GM18508 (cell line): Measurements from ENCODE around the gene PTK6.

Source experiments
- ATAC-seq: cut with Tn5 transposase; IDR thresholded peaks from one replicate; pipeline ENCODE4 v1.9.1; 2021; ENCODE audit warnings: moderate number of reproducible peaks; ENCODE audit not compliant: insufficient read depth, unreplicated experiment

PTK6 gene

DNA sequence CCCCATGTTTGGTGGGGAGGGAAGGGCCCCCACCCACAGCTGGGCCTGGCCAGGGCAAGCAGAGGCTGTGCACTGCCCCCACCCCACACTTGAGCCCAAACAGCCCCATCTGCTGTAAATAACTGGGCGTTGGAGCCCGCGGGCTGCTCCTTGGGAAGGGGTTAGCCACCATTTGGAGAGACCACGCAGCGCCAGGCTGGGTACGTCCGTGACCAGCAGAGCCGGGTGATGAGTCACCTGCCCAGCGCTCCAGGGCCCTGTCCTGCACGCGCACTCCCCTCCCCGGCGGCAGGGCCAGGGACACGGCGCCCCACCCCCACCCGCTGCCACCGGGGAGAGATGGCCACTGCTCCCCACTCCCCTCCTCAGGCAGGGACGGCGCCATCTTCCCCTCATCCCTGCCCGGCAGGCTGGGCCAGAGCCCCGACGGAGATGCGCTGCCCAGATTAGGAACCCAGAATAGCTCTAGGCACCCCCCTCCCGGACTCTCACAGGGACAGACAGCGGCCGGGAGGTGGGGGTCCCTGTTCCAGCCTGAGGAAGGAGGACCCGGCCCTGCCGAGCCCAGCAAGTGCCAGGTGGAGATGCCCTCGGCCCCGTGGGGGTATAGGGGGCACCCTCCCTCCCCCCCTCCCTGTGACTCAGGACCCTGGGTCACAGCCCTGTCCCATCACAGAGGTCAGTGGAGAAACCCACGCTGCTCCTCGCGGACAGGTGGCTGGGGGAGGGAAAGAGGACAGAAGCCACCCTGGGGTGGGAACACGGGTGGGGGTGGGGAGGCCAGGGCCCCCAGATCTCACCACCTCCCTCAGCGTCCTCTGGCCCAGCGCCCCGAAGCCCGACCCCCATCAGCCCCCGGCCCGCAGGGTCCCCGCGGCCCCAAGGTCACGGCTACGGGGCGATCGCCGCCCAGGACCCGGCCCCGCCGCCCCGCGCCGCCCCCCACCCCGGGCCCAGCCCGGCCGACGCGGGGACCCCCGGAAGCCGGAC is 38.9 kb downstream of the PTK6 start:
- no peak for ATAC-seq

DNA sequence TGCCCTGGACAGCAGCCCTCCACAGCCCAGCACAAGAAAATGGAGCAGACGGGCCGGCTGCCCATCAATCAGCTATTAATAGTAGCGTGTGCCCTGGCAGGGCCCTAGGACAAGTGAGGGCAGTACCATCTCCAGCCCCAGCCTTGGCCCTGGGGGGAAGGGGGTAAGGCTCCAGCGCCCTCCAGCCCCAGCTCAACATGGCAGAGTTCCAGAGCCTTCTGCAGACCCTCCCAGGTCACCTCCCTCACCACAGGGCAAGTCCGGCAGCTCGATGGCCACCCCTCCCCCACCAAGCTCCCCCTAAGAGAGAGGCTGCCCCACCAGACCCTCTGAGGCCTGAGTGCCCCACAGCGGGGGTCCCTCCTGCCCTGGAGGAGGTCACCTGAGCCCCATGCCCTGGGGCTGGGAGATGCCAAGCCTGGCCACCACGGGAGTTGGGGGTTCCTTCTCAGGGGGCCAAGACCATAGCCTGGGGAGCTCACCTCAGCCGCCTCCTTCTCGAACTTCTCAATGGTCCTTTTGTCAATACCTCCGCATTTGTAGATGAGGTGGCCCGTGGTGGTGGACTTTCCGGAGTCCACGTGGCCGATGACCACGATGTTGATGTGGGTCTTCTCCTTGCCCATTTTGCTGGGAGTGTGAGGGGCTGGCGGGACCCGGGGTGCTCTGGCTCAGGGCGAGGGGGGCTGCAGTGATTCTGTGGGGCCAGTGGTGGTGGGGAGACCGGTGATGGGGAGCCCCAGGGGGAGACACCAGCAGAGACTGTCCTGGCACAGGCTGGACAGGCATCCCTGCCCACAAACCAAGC is 39.8 kb downstream of the PTK6 start:
- ATAC-seq, result no peak

DNA sequence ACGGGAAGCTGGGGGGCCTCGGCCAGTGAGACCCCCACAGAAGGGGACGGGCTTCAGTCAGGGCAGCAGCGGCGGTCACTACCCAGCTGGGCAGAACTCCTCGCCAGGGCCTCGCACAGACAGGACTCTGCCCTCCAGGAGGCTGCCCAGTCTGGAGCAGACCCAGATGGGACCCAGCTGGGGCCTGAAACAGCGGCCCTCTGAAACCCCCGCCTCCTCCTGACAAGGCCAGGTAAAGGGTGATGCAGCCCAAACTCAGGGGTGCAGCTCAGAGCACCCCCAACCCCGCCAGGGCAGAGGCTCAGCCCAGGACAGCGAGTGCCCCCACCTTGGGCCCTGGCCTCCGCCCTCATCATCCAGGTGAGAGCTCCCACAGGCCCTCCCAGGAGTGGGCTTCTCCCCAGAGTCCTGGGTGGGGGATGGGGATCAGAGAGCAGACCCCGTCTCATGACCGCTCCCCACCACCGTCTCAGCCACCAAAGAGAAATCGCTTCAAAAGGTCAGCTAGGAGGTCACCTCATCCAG is 40.5 kb downstream of the PTK6 start:
- ATAC-seq, result no peak

DNA sequence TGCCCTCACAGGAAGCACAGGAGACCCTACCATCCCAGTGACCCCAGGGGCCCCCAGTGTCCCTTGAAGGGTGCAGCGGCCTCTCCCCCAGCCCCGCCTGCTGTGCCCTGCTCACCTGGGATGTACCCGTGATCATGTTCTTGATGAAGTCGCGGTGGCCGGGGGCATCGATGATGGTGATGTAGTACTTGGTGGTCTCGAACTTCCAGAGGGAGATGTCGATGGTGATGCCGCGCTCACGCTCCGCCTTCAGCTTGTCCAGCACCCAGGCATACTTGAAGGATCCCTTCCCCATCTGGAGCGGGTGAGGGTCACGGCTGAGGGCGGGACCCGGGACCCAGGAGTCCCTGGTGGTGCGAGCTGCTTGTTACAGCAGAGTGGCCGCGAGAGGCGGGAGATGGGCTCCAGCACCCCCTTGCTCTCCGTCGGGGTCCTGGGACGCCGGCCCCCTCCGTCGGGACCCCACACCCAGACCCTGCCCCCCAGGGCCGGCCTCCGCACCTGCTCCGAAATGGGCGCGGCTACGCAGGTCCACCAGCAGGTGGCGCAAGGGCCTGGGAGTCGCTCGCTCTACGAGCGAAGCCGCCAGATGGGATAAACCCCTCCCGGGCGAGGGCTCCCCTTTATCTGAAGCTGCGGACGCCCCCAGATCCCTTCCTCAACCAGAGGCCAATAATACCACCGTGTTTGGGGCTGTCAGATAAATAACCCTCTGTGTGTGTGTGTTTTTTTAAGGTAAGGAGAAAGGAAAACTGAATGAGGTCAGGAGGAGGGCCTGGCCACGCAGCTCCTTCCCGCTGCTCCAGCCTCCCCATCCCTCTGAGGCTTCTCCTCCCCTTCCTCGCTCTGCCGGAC is 41.2 kb downstream of the PTK6 start:
- ATAC-seq, result no peak

DNA sequence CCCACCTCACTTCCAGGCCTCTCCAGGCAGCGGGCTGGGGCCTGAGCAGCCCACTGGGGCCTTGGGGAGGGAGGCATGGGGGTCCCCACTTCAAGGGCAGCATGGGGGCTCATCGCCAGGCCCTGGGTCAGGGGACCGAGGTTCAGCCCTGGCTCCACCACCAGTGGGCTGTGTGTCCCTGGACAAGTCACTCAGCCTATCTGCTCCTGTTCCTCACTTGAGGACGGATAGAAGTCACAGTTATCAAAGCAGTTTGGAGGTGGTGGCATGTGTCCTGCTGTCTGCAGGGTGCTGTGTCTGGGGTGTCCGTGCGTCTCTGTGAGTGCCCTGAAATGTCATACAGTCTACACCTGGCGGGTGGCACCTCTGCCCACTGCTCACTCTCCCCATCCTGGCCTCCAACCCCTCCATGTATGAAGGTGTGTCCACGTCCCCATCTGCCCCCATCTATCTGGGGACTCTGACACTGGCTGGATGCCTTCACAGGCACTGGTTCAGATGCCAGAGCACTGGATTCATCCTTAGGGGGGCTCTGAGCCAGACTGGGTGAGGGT is 41.9 kb downstream of the PTK6 start:
- no peak for ATAC-seq

DNA sequence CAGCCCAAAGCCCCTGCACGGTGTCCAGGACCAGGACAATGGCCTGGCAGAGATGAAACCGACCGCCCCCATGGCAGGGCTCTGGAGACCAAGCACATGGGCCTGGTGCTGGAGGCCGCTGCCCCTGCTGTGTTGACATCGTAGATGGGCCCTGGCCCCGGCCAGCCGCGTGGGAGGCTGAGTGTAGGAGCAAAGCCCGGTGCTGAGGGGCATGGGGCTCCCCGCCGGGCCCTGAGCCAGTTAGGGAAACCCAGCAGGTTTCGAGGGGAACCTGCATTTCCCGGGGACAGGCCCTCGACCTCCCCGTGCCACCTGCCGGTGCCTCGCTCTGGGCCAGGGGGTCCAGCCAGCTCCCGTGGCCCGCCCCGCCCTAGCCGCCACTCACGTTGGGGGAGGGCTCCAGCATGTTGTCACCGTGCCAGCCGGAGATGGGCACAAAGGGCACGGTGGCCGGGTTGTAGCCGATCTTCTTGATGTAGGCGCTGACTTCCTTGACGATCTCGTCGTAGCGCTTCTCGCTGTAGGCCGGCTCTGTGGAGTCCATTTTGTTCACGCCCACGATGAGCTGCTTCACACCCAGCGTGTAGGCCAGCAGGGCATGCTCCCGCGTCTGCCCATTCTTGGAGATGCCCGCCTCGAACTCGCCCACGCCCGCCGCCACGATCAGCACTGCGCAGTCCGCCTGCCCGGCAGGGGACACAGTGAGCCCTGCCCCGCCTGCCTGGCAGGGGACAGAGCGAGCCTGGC is 42.6 kb downstream of the PTK6 start:
- no peak for ATAC-seq

DNA sequence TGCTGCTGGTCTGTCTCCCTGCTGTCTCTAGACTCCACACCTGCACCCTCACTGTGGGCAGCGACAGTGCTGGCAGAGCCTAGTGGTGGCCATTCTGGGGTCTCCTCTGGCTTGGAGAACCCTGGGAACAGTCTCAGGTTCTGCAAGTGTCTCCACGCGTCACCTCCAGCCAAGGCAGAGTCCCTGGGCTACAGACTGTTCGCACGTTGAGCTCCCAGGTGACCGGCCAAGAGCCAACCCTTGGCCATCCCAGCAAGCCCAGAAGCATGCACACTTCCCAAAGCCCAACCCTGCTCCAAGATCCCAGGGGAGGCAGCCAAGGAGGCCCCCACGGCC is 43.1 kb downstream of the PTK6 start:
- no peak for ATAC-seq

DNA sequence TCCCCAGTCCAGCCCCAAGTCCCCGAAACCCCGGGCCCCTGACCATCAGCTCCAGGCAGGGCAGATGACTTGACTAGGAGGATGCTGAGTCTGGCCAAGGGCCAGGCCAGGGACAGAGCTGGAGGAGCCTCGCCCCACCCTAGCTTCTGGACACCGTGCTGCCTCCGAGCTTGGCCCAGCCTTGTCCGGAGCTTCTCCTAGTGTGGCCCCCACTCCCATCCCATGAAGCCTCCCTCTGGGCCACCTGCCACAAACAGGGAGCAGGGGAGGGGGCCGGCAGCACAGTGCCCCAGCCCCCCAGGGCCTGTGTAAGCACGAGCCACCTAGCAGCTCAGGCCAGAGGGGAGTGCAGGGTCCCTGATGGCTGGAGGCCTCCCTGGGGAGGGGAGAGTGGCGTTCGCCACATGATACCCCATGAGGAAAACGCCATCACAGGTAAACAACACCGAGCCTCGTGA is 43.6 kb downstream of the PTK6 start:
- no peak for ATAC-seq

DNA sequence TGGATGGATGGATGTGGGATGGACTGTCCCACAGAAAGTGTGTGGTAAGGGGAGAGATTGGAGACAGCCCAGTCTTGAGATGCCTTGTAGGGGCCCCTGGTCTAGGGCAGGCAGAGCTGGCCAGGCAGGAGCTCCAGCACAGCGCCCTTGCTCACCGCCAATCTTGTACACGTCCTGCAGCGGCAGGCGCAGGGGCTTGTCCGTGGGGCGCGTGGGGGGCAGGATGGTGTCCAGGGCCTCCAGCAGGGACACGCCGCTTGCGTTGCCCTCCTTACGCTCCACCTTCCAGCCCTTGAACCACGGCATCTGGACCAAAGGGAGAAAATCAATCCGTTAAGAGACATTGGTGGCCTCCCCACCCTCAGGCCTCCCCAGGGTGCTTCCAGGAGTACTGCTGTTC is 44.2 kb downstream of the PTK6 start:
- no peak for ATAC-seq

DNA sequence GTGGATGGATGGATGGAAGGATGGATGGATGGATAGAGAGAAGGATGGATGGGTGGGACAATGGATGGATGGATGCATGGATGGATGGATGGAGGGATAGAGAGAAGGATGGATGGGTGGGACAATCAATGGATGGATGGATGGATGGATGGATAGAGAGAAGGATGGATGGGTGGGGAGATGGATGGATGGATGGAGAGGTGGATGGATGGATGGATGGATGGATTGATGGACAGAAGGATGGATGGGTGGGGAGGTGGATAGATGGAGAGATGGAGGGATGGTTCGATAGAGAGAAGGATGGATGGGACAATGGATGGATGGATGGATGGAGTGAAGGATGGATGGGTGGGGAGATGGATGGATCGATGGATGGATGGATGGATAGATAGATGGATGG is 44.7 kb downstream of the PTK6 start:
- ATAC-seq, result no peak

DNA sequence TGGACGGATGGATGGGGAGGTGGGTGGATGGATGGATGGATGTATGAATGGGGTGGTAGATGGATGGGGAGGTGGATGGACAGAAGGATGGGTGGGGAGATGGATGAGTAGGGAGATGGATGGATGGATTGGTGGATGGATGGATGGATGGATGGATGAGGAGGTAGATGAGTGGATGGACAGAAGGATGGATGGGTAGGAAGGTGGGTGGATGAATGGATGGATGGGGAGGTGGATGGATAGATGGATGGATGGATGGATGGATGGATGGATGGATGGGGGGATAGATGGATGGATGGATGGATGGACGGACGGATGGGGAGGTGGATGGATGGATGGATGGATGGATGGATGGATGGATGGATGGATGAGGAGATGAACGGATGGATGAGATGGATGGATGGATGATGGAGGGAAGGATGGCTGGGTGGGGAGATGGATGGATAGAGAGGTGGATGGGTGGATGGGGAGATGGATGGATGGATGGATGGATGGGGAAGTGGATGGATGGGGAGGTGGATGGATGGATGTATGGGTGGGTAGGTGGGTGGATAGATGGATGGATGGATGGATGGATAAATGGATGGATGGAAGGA is 45.4 kb downstream of the PTK6 start:
- ATAC-seq, result no peak

DNA sequence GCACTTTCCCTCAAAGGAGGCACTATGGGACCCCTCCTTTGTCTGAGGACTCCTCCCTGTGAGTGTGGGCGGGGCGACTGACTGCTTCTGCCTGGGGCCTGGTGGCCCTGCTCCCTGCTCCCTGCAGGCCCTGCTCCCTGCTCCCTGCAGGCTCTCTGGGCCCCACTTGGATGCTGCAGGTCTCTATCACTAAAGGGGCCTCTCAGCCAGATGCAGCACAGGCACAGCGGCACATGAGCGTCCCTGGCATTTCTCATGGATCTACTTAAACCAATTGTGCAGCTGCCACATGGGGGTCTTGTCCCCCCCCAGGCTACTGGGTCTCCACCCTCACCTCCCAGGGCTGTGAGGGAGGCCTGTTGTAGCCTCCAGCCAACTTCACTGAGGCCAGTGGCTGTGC is 46.1 kb downstream of the PTK6 start:
- ATAC-seq, result no peak

DNA sequence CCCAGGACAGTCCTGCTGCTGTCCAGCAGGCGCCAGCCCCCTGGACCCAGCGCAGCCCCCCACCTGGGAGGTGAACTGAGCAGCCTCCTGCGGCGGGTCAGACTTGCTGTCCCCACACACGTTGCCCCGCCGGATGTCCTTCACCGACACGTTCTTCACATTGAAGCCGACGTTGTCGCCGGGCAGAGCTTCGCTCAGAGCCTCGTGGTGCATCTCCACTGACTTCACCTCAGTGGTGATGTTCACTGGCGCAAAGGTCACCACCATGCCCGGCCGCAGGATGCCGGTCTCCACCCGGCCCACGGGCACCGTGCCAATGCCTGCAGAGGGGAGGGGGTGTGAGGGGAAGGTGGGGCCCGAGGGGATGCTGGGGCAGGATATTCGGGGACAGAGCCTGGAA is 46.8 kb downstream of the PTK6 start:
- no peak for ATAC-seq

DNA sequence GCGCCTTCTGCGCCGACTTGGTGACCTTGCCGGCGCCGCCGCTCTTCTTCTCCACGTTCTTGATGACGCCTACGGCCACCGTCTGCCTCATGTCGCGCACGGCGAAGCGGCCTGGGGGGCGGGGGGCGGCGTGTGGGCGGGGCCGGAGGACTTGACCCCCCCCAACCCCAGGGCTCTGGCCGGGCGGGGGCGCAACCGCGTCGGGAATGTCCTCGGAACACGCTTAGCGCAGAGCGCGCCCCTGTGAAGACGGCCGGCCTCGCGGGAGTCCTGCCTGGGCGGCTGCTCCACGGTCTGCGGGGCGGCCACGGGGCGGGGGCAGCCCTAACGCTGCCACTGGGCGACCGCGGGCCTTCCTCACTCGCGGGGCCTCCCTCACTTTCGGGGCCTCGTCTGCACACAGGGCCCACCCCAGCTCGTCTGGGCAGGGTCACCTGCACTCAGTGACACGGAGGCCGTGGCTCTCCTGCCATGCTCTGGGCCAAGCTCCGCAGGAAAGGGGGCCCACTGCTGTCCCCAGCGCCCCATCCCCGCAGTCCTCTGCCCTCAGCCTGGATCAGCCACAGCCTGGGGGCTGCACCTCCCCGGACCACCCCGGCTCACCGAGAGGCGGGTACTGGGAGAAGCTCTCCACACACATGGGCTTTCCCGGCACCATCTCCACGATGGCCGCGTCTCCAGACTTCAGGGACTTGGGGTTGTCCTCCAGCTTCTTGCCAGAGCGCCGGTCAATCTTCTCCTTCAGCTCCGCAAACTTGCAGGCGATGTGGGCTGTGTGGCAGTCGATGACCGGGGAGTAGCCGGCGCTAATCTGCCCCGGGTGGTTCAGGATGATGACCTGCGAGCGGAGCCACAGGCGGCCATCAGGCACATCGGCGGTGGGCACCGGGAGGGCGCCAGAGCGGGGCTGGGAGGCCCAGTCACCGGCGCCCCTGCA is 48.6 kb downstream of the PTK6 start:
- ATAC-seq, result no peak

DNA sequence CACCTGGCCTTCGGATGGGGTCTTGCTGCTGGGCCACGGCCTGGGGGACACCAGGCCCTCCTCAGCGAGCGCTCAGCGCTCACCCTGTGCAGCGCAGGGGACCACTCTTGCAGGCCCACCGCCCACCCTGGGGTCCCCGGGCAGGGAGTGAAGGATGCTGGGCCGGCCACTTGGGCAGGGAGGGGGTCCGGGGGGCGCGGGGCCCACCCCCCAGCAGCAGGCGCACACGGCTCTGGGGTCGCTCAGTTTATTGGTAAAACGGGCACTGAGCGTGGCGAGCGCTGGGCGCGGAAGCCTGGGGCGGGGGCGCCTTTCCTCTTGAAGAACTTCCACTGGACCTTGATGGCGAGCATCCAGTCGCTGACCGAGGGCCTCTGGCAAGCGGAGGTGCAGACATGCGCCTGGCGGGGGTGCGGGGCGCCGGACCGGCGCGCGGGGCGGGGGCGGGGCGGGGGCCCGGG is 49.4 kb downstream of the PTK6 start:
- ATAC-seq, result no peak

DNA sequence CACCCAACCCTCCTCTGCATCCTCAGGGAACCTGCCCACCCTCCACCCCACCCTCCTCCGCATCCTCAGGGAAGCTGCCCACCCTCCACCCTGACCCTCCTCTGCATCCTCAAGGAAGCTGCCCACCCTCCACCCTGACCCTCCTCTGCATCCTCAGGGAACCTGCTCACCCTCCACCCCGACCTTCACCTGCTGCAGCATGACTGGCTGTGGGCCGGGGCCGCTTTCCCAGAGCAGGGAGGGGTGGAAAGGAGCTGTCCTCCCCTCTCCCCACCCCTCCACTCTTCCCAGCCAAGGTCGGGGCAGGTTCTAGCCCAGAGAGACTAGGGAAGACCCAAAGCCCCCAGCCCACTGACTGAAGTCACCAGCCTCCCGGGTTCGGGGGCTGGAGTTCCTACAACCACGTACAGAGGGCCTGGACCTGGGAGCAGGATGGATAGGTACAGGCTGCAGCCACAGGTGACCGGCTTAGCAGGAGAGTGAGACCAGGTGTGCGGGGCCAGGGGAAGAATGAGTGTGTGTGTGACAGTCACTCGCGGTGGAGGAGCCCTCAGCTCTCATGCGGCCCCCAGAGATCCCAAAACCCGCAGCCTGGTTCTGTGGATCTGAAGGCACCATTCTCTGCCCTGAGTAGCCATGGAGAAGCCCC is 49.9 kb downstream of the PTK6 start:
- ATAC-seq, result no peak

DNA sequence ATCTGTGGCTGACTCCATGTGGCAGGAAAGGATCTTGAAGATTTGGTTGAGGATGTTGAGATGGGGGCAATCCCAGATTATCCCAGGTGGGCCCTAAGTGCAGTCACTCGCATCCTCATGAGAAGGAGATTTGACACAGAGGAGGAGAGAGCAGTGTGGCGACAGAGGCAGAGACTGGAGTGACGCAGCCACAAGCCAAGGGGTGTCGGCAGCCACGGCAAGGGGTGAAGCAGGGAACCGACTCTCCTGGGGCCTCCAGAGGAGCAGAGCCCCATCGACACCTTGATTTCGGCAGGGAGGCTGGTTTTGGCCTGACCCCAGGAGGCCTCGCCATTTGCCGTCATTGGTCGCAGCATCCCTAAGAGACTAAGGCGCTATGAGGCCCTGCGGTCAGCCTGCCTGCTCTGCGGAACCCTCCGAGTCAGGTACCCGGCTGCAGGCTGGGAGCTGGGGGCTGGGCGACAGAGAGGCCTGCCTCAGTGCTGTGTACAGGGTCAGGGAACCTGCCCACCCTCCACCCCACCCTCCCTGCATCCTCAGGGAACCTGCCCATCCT is 50.8 kb downstream of the PTK6 start:
- no peak for ATAC-seq
